Keratinocyte (primary cell): ENCODE measurements around the gene ZNF496.

Source experiments
- EZH2 ChIP-seq: IDR thresholded peaks from one replicate; pipeline ENCODE4 v1.6.1; 2012; ENCODE audit warnings: inconsistent platforms, mild to moderate bottlenecking, low read length, moderate library complexity
- TF ChIP-seq, protein P1 (sequence below), 3 experiments: IDR thresholded peaks in 1 of 3; conservative IDR thresholded peaks in 1 of 3; optimal IDR thresholded peaks in 1 of 3; 2 replicates in 2 of 3; 3 replicates in 1 of 3; pipeline versions ENCODE3 to v1.5.1; 2011; ENCODE audit warnings: low read length in 3 of 3, mild to moderate bottlenecking in 3 of 3, moderate library complexity in 2 of 3, control low read depth in 1 of 3, inconsistent platforms in 1 of 3; ENCODE audit not compliant: insufficient read depth in 2 of 3; ENCODE audit errors: extremely low read depth in 1 of 3

DNA sequence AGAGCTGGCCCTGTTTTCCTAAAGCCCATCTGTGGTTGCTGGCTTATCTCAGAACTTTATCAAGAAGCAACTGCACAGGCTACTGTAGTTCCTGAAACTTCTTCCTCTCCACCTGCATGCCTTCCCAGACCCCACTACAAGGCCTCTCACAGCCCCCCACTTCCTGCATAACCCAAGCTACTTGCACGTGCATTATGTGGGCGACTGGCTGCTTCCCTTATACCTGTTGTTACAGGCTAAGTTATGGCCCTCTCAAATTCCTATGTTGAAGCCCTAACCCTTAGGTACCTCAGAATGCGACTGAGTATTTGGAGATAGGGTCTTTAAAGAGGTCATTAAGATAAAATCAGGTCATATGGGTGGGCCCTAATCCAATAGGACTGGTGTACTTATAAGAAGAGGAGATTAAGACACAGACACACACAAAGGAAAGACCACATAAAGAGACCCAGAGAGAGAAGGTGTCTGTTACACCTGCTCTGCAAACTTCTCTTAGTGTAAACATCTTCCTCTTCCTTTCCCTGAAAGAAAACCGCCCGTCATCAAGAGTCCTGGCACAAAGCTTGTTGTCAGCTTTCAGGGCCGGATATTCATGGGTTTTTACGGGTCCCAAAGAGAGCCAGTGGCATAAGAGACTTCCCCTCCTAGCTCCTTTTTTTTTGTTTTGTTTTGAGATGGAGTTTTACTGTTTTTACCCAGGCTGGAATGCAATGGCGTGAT, 5.1 kb downstream of the ZNF496 start:
- TF ChIP-seq, protein P1, sequence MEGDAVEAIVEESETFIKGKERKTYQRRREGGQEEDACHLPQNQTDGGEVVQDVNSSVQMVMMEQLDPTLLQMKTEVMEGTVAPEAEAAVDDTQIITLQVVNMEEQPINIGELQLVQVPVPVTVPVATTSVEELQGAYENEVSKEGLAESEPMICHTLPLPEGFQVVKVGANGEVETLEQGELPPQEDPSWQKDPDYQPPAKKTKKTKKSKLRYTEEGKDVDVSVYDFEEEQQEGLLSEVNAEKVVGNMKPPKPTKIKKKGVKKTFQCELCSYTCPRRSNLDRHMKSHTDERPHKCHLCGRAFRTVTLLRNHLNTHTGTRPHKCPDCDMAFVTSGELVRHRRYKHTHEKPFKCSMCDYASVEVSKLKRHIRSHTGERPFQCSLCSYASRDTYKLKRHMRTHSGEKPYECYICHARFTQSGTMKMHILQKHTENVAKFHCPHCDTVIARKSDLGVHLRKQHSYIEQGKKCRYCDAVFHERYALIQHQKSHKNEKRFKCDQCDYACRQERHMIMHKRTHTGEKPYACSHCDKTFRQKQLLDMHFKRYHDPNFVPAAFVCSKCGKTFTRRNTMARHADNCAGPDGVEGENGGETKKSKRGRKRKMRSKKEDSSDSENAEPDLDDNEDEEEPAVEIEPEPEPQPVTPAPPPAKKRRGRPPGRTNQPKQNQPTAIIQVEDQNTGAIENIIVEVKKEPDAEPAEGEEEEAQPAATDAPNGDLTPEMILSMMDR (optimal IDR thresholded peaks at IDR 0.05 in 1 of 3, IDR thresholded peaks at IDR 0.05 in 1 of 3, conservative IDR thresholded peaks at IDR 0.05 in 1 of 3; ENCODE audit: extremely low read depth in 1 of 3, insufficient read depth in 2 of 3, low read length in 3 of 3), result no peak
- TF ChIP-seq EZH2, result no peak
